ENCODE results near the gene CPOX.

DNA sequence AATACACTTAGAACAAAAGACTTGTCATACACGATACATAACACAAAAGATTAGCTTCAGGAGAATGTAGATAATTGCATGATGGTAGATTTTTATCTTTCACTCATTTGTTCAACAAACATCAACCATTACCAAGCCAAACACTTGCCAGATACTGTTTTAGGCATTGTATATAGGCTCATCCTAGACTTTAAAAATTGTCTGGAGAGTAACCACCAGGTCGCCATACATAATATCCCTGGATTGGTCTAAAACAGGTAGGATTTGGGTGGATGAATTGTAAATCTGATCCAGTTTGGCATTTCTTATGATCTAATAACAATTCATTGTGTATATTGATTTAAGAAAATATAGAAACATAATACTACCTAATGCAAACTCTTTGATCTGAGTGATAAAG is 38.8 kb downstream of the CPOX start:
- TF ChIP-seq, protein P1, sequence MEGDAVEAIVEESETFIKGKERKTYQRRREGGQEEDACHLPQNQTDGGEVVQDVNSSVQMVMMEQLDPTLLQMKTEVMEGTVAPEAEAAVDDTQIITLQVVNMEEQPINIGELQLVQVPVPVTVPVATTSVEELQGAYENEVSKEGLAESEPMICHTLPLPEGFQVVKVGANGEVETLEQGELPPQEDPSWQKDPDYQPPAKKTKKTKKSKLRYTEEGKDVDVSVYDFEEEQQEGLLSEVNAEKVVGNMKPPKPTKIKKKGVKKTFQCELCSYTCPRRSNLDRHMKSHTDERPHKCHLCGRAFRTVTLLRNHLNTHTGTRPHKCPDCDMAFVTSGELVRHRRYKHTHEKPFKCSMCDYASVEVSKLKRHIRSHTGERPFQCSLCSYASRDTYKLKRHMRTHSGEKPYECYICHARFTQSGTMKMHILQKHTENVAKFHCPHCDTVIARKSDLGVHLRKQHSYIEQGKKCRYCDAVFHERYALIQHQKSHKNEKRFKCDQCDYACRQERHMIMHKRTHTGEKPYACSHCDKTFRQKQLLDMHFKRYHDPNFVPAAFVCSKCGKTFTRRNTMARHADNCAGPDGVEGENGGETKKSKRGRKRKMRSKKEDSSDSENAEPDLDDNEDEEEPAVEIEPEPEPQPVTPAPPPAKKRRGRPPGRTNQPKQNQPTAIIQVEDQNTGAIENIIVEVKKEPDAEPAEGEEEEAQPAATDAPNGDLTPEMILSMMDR (IDR thresholded peaks at IDR 0.05; ENCODE audit: insufficient read depth, low read length, poor library complexity, severe bottlenecking): no peak
- TF ChIP-seq EZH2phosphoT487 (conservative IDR thresholded peaks at IDR 0.05; ENCODE audit: low read length): no peak
